Measurements from ENCODE around the gene CDC42BPB. TPM values are rescaled to one million over a fixed set of nuclear protein-coding genes. Genes with fewer than 3 reads are reported as not detected.
A peak's percentile ranks its signal among the peaks of the same experiment; 100 is the strongest.

Gene CDC42BPB
- total RNA-seq, 1 experiment from 2014 or later = 103 TPM

- Histone ChIP-seq H3K4me1 (ENCODE audit: insufficient read depth, low read length) (no peaks in the 10 kb centered on the region), H2BK20ac (ENCODE audit: low read depth, low read length, poor library complexity, severe bottlenecking) (no peak overlapping the region), H3K23me2 (ENCODE audit: insufficient read length, low read depth, low read length, poor library complexity, severe bottlenecking) (no peaks in the 10 kb centered on the region), H4K20me1 (ENCODE audit: control insufficient read depth, insufficient read depth, insufficient read length) (no peaks in the 10 kb centered on the region), H3K18ac (ENCODE audit: insufficient read length, low read depth, low read length) (no peak overlapping the region), H3T11ph (ENCODE audit: low read length) (no peak overlapping the region), H2BK15ac (ENCODE audit: low read depth, low read length) (no peak overlapping the region), H3K27ac (ENCODE audit: insufficient read length, low read depth, low read length) (no peak overlapping the region), H4K91ac (ENCODE audit: insufficient read length, low read depth, low read length) (no peak overlapping the region), H3K9ac (ENCODE audit: extremely low read depth, insufficient read length, low read length) (no peak overlapping the region), H3K79me2 (ENCODE audit: insufficient read depth, low read length) (no peaks in the 10 kb centered on the region; the same call in 1 of the 2 replicates), H3K79me1 (ENCODE audit: insufficient read depth, low read depth, low read length, poor library complexity, severe bottlenecking) (no peaks in the 10 kb centered on the region), H2AK5ac (ENCODE audit: insufficient read length, low read length) (no peak overlapping the region), H4K8ac (replicated peaks; ENCODE audit: insufficient read length, low read depth, low read length) (no peak overlapping the region), H2BK120ac (ENCODE audit: low read depth, low read length, poor library complexity, severe bottlenecking) (no peak overlapping the region), H3K9me3 (ENCODE audit: control insufficient read depth, low read depth, low read length) (no peaks in the 10 kb centered on the region), H2AFZ (ENCODE audit: low read length) (no peak overlapping the region), H3K4ac (ENCODE audit: low read depth, low read length) (no peak overlapping the region), H3K23ac (ENCODE audit: insufficient read length, low read depth, low read length) (no peak overlapping the region), H3K14ac (ENCODE audit: insufficient read depth, low read length) (no peak overlapping the region; the same call in 1 of the 2 replicates), H2BK12ac (ENCODE audit: insufficient read length, low read depth, low read length) (no peak overlapping the region), H4K5ac (ENCODE audit: insufficient read length, low read depth, low read length) (no peak overlapping the region), H3K27me3 (ENCODE audit: insufficient read depth, low read length) (no peaks in the 10 kb centered on the region), H3K4me2 (ENCODE audit: insufficient read depth, insufficient read length, low read length) (no peak overlapping the region), H3K56ac (ENCODE audit: insufficient read length, low read depth, low read length) (no peak overlapping the region), H2BK5ac (ENCODE audit: insufficient read length, low read length) (no peak overlapping the region)
- TF ChIP-seq CTCF (conservative IDR thresholded peaks at IDR 0.05) = no peak
- no peaks in the 10 kb centered on the region for H3K4me1 Mint-ChIP-seq
- no CpG with 5 or more reads among the region's 18 CpGs for WGBS (ENCODE audit: extremely low coverage, insufficient read length, low lambda C conversion rate)
- peaks cover 19 to 70% (median 46%) of the 10 kb centered on the region in 3 experiments; a peak in 6 of 7 replicates for H3K36me3 Mint-ChIP-seq (ENCODE audit: insufficient read depth in 1 of 3, low read depth in 3 of 3)
- H3K27me3 Mint-ChIP-seq (ENCODE audit: low read depth) = no peaks in the 10 kb centered on the region
- no peak overlapping the region for H3K4me3 Mint-ChIP-seq
- no peak for DNase-seq
- H3K9me3 Mint-ChIP-seq = no peaks in the 10 kb centered on the region
- H3K27ac Mint-ChIP-seq = peak overlapping the region in 2 of 3 experiments; percentile 41 to 70; a peak in 2 of 7 replicates
Observed at GRCh38 chr14:103001226-103001625, 56.1 kb downstream of the CDC42BPB start.

Data from H9 (cell line).